K562 (cell line): Measurements from ENCODE around the gene FCER2. TPM values are rescaled to one million over a fixed set of nuclear protein-coding genes. Genes with fewer than 3 reads are reported as not detected.

Experiments
- CTBP1 ChIP-seq: fragments of 450-650 bp; IDR thresholded peaks from 2 replicates; pipeline ENCODE4 v1.6.1; 2016; ENCODE audit warnings: borderline replicate concordance
- ELF2 ChIP-seq: fragments of 250-450 bp; sonication (Bioruptor Pico); IDR thresholded peaks from 2 replicates; pipeline ENCODE4 v1.5.0; 2021; ENCODE audit warnings: mild to moderate bottlenecking
- GATAD2B ChIP-seq: fragments of 450-650 bp; IDR thresholded peaks from 2 replicates; pipeline ENCODE4 v1.6.1; 2017; ENCODE audit warnings: mild to moderate bottlenecking, borderline replicate concordance
- HDAC2 ChIP-seq: fragments of 450-650 bp; IDR thresholded peaks from 2 replicates; pipeline ENCODE4 v1.6.1; 2016; ENCODE audit warnings: mild to moderate bottlenecking
- HDAC8 ChIP-seq: fragments of 450-650 bp; IDR thresholded peaks from 2 replicates; pipeline ENCODE4 v1.6.1; 2016; ENCODE audit warnings: mild to moderate bottlenecking, missing genetic modification characterization, moderate library complexity, missing compliant biosample characterization
- HNRNPH1 ChIP-seq: fragments of 200-400 bp; formaldehyde crosslinking; optimal IDR thresholded peaks from 2 replicates; pipeline ENCODE3; 2017; ENCODE audit warnings: low read depth, mild to moderate bottlenecking, low read length, moderate library complexity
- HSF4 ChIP-seq: fragments of 250-450 bp; sonication (Bioruptor Pico); IDR thresholded peaks from 2 replicates; pipeline ENCODE4 v2.1.2; 2022; ENCODE audit warnings: mild to moderate bottlenecking, moderate library complexity, borderline replicate concordance
- NFXL1 ChIP-seq: fragments of 450-650 bp; formaldehyde crosslinking; IDR thresholded peaks from 2 replicates; pipeline ENCODE4 v1.4.0; 2021; ENCODE audit warnings: mild to moderate bottlenecking
- POLR2B ChIP-seq: fragments of 450-650 bp; IDR thresholded peaks from 2 replicates; pipeline ENCODE4 v1.6.1; 2018; ENCODE audit warnings: low read depth; ENCODE audit not compliant: partially characterized antibody
- PTBP1 ChIP-seq: fragments of 200-400 bp; formaldehyde crosslinking; IDR thresholded peaks from 2 replicates; pipeline ENCODE4 v1.6.1; 2017; ENCODE audit warnings: low read depth, low read length
- SMAD1 ChIP-seq: fragments of 150-350 bp; IDR thresholded peaks from 2 replicates; pipeline ENCODE4 v1.6.1; 2014; ENCODE audit warnings: low read length, low read depth; ENCODE audit not compliant: partially characterized antibody
- SMAD2 ChIP-seq: fragments of 150-350 bp; IDR thresholded peaks from 2 replicates; pipeline ENCODE4 v1.6.1; 2014; ENCODE audit warnings: low read depth, mild to moderate bottlenecking, low read length
- SMARCA5 ChIP-seq: fragments of 450-650 bp; IDR thresholded peaks from 2 replicates; pipeline ENCODE4 v1.6.1; 2016
- SOX6 ChIP-seq: fragments of 450-650 bp; IDR thresholded peaks from 2 replicates; pipeline ENCODE4 v1.6.1; 2014; ENCODE audit warnings: mild to moderate bottlenecking
- ZNF217 ChIP-seq: sonication (generic); formaldehyde crosslinking; IDR thresholded peaks from 2 replicates; pipeline ENCODE4 v1.8.0; 2022; ENCODE audit warnings: mild to moderate bottlenecking, missing genetic modification reagents
- ZNF586 ChIP-seq: fragments of 450-650 bp; formaldehyde crosslinking; conservative IDR thresholded peaks from 2 replicates; pipeline ENCODE4 v1.4.0; 2020; ENCODE audit warnings: mild to moderate bottlenecking, moderate library complexity
- ZNF699 ChIP-seq: fragments of 250-450 bp; sonication (Bioruptor Pico); IDR thresholded peaks from 2 replicates; pipeline ENCODE4 v1.8.0; 2021; ENCODE audit warnings: mild to moderate bottlenecking, moderate library complexity; ENCODE audit not compliant: insufficient replicate concordance
- polyA plus RNA-seq, 8 experiments: library from polyadenylated mRNA; depleted of rRNA in 4 of 8; stranded (reverse) in 5 of 8; unstranded in 3 of 8; fragments of >200 nt; fragmentation: Nextera tagmentation in 2 of 8; fragmentation: Illumina TruSeq in 1 of 8; extraction: Ambion mirVana in 2 of 8; extraction: Trizol in 1 of 8; gene quantifications; 2 replicates each; pipeline versions ENCODE4 v1.2.1 to v1.2.3, GENCODE V29; 2011 to 2014; ENCODE audit warnings: inconsistent platforms in 1 of 8, missing spikeins in 1 of 8
- total RNA-seq, 7 experiments: library from RNA; depleted of rRNA in 6 of 7; stranded (reverse); fragments of >200 nt in 6 of 7; fragmentation: Illumina TruSeq in 2 of 7; extraction: Trizol in 2 of 7; gene quantifications; 2 replicates each; pipeline versions ENCODE4 v1.2.1 to v1.2.3, GENCODE V29; 2011 to 2021; ENCODE audit warnings: low replicate concordance in 1 of 7
- TF ChIP-seq, protein P1 (sequence below): sonication (generic); formaldehyde crosslinking; IDR thresholded peaks from 2 replicates; pipeline ENCODE4 v1.8.1; 2023; ENCODE audit warnings: missing genetic modification reagents, mild to moderate bottlenecking, borderline replicate concordance
- TF ChIP-seq, protein P2 (sequence below): fragments of 200-800 bp; sonication (Bioruptor generic); IDR thresholded peaks from 2 replicates; pipeline ENCODE4 v1.6.1; 2017; ENCODE audit warnings: missing genetic modification characterization, missing compliant biosample characterization

Gene FCER2
- total and polyA plus RNA-seq, 9 of the 15 experiments (the other 6 are each of a cell fraction or from before 2014, with no cell fraction given) = 0.11 TPM; not detected in 8

GRCh38 chr19:7648265-7649014 is 53.5 kb downstream of the FCER2 start (continued):
- TF ChIP-seq, protein P1, sequence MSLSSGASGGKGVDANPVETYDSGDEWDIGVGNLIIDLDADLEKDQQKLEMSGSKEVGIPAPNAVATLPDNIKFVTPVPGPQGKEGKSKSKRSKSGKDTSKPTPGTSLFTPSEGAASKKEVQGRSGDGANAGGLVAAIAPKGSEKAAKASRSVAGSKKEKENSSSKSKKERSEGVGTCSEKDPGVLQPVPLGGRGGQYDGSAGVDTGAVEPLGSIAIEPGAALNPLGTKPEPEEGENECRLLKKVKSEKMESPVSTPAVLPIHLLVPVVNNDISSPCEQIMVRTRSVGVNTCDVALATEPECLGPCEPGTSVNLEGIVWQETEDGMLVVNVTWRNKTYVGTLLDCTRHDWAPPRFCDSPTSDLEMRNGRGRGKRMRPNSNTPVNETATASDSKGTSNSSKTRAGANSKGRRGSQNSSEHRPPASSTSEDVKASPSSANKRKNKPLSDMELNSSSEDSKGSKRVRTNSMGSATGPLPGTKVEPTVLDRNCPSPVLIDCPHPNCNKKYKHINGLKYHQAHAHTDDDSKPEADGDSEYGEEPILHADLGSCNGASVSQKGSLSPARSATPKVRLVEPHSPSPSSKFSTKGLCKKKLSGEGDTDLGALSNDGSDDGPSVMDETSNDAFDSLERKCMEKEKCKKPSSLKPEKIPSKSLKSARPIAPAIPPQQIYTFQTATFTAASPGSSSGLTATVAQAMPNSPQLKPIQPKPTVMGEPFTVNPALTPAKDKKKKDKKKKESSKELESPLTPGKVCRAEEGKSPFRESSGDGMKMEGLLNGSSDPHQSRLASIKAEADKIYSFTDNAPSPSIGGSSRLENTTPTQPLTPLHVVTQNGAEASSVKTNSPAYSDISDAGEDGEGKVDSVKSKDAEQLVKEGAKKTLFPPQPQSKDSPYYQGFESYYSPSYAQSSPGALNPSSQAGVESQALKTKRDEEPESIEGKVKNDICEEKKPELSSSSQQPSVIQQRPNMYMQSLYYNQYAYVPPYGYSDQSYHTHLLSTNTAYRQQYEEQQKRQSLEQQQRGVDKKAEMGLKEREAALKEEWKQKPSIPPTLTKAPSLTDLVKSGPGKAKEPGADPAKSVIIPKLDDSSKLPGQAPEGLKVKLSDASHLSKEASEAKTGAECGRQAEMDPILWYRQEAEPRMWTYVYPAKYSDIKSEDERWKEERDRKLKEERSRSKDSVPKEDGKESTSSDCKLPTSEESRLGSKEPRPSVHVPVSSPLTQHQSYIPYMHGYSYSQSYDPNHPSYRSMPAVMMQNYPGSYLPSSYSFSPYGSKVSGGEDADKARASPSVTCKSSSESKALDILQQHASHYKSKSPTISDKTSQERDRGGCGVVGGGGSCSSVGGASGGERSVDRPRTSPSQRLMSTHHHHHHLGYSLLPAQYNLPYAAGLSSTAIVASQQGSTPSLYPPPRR (CRISPR knock-in tag) = no peak
- TF ChIP-seq SMAD1 (no peak), ZNF699 (CRISPR knock-in tag) (no peak), SOX6 (no peak), ELF2 (0 out of 2 replicates have a peak, but pooled peaks have one; percentile 32), SMAD2 (no peak), CTBP1 (no peak), ZNF217 (CRISPR knock-in tag) (no peak), NFXL1 (CRISPR knock-in tag) (no peak), HDAC8 (tag) (no peak), GATAD2B (no peak), POLR2B (peak; percentile 43), HNRNPH1 (no peak), HDAC2 (peak; percentile 25; the same call in 1 of the 2 replicates), PTBP1 (peak; percentile 58; the same call in 1 of the 2 replicates), SMARCA5 (peak; percentile 28; the same call in 1 of the 2 replicates), HSF4 (CRISPR knock-in tag) (no peak), ZNF586 (no peak)
- TF ChIP-seq, protein P2, sequence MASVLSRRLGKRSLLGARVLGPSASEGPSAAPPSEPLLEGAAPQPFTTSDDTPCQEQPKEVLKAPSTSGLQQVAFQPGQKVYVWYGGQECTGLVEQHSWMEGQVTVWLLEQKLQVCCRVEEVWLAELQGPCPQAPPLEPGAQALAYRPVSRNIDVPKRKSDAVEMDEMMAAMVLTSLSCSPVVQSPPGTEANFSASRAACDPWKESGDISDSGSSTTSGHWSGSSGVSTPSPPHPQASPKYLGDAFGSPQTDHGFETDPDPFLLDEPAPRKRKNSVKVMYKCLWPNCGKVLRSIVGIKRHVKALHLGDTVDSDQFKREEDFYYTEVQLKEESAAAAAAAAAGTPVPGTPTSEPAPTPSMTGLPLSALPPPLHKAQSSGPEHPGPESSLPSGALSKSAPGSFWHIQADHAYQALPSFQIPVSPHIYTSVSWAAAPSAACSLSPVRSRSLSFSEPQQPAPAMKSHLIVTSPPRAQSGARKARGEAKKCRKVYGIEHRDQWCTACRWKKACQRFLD (CRISPR knock-in tag) = no peak
